HepG2 (cell line): ENCODE data around the gene RAG2. TPM values are rescaled to one million over a fixed set of nuclear protein-coding genes. Genes with fewer than 3 reads are reported as not detected.

Experiments
- ATAC-seq: fragments of 200-7000 bp; cut with Tn5 transposase; 3 replicates; pipeline ENCODE4 v1.9.1; 2020; ENCODE audit warnings: mild to moderate bottlenecking, moderate library complexity
- BruUV-seq: library from RNA; stranded (reverse); fragments of 400-500 nt; replicated peaks from 2 replicates; lab custom pipeline; 2021; lab: Mats Ljungman, UMichigan
- CTCF ChIA-PET: fragments of 300-600 bp; formaldehyde crosslinking; extraction: SDS; loops from one replicate; lab custom pipeline; 2021; ENCODE audit warnings: low total read pairs, inconsistent platforms, low intra/inter-chr PET ratio; lab: Yijun Ruan, JAX
- POLR2A ChIA-PET: fragments of 350-600 bp; sonication (Branson Sonifier 250); formaldehyde crosslinking; loops from one replicate; lab custom pipeline; 2020; ENCODE audit warnings: antibody characterized with exemption, inconsistent platforms; lab: Yijun Ruan, JAX
- DNase-seq: peaks from one replicate; pipeline ENCODE4 v3.0.0-alpha.2; 2015; ENCODE audit warnings: low spot score
- FAIRE-seq: peaks from 3 replicates; lab custom pipeline; 2011; peaks lifted over from hg19 to GRCh38; lab: Jason Lieb, UNC
- H2AFZ ChIP-seq: one replicate; pipeline ENCODE4 v1.6.1; 2011; ENCODE audit warnings: low read length, inconsistent platforms
- H3K27ac ChIP-seq: fragments of 300-600 bp; 3 replicates; pipeline ENCODE4 v1.8.0; 2011; ENCODE audit warnings: mixed run types, mild to moderate bottlenecking, mixed read lengths, low read length, inconsistent platforms; ENCODE audit not compliant: insufficient read depth; ENCODE audit errors: extremely low read length
- H3K27me3 ChIP-seq, 2 experiments: fragments of 200-600 bp in 1 of 2; 2 replicates in 1 of 2; 3 replicates in 1 of 2; pipeline versions ENCODE4 v1.6.0 to v1.8.0; 2011; ENCODE audit warnings: low read length in 2 of 2, mild to moderate bottlenecking in 2 of 2, moderate library complexity in 2 of 2, inconsistent platforms in 1 of 2; ENCODE audit not compliant: insufficient read depth in 2 of 2, control insufficient read depth in 1 of 2
- H3K36me3 ChIP-seq, 2 experiments: fragments of 200-600 bp in 1 of 2; replicated peaks in 1 of 2; 2 replicates in 1 of 2; 3 replicates in 1 of 2; pipeline versions ENCODE4 v1.5.1 to v1.8.0; 2011; ENCODE audit warnings: low read length in 2 of 2, inconsistent platforms in 1 of 2; ENCODE audit not compliant: insufficient read depth in 2 of 2, control insufficient read depth in 1 of 2
- H3K4me1 ChIP-seq: 2 replicates; pipeline ENCODE4 v1.5.1; 2012; ENCODE audit warnings: low read length, inconsistent platforms; ENCODE audit not compliant: insufficient read depth
- H3K4me2 ChIP-seq: 2 replicates; pipeline ENCODE4 v1.6.0; 2011; ENCODE audit warnings: low read depth, low read length, inconsistent platforms
- H3K4me3 ChIP-seq, 3 experiments: fragments of 200-600 bp in 1 of 3; sonication (generic), shearing (Covaris generic) in 1 of 3; replicated peaks in 1 of 3; 2 replicates each; pipeline ENCODE4 v1.5.1; 2011 to 2016; ENCODE audit warnings: low read length in 3 of 3, inconsistent platforms in 2 of 3, low read depth in 2 of 3, mild to moderate bottlenecking in 2 of 3, control low read depth in 1 of 3, mixed read lengths in 1 of 3; ENCODE audit not compliant: insufficient read depth in 1 of 3
- H3K79me2 ChIP-seq: one replicate; pipeline ENCODE4 v1.6.1; 2011; ENCODE audit warnings: low read length, inconsistent platforms; ENCODE audit not compliant: insufficient read depth
- H3K9ac ChIP-seq: 2 replicates; pipeline ENCODE4 v1.6.0; 2011; ENCODE audit warnings: mild to moderate bottlenecking, low read depth, low read length, inconsistent platforms; ENCODE audit not compliant: insufficient read depth
- H3K9me3 ChIP-seq: 2 replicates; pipeline ENCODE4 v1.5.1; 2012; ENCODE audit warnings: mild to moderate bottlenecking, low read length
- H4K20me1 ChIP-seq: 2 replicates; pipeline ENCODE4 v1.6.0; 2011; ENCODE audit warnings: inconsistent platforms, mild to moderate bottlenecking, low read length, moderate library complexity; ENCODE audit not compliant: insufficient read depth
- AGO2 ChIP-seq: fragments of 200-400 bp; formaldehyde crosslinking; optimal IDR thresholded peaks from 2 replicates; pipeline ENCODE3; 2017; ENCODE audit warnings: mild to moderate bottlenecking, low read depth, low read length, moderate library complexity
- CENPX ChIP-seq: sonication (generic); formaldehyde crosslinking; IDR thresholded peaks from 2 replicates; pipeline ENCODE4 v1.9.0; 2021; ENCODE audit warnings: mild to moderate bottlenecking, missing genetic modification reagents, moderate library complexity
- HBP1 ChIP-seq: IDR thresholded peaks from 2 replicates; pipeline ENCODE4 v1.6.1; 2016; ENCODE audit warnings: low read depth, control low read depth
- HOXA5 ChIP-seq: sonication (generic); formaldehyde crosslinking; IDR thresholded peaks from 2 replicates; pipeline ENCODE4 v1.4.0; 2020; ENCODE audit warnings: missing genetic modification reagents
- HOXD1 ChIP-seq: sonication (generic); formaldehyde crosslinking; IDR thresholded peaks from 2 replicates; pipeline ENCODE4 v1.5.0; 2020; ENCODE audit warnings: missing genetic modification reagents
- NCOA1 ChIP-seq: sonication (generic); formaldehyde crosslinking; IDR thresholded peaks from 2 replicates; pipeline ENCODE4 v1.9.0; 2021; ENCODE audit warnings: missing genetic modification reagents
- PRPF4 ChIP-seq: fragments of 200-400 bp; formaldehyde crosslinking; IDR thresholded peaks from 2 replicates; pipeline ENCODE4 v1.6.1; 2016; ENCODE audit warnings: low read length, low read depth; ENCODE audit not compliant: poor library complexity, severe bottlenecking
- U2AF2 ChIP-seq: fragments of 200-400 bp; formaldehyde crosslinking; IDR thresholded peaks from 2 replicates; pipeline ENCODE4 v1.6.1; 2017; ENCODE audit warnings: low read depth, mild to moderate bottlenecking, low read length
- ZFP37 ChIP-seq: sonication (generic); formaldehyde crosslinking; IDR thresholded peaks from 2 replicates; pipeline ENCODE4 v1.4.0; 2020; ENCODE audit warnings: missing genetic modification reagents, borderline replicate concordance
- ZNF34 ChIP-seq: sonication (generic); formaldehyde crosslinking; IDR thresholded peaks from 2 replicates; pipeline ENCODE4 v1.4.0; 2020; ENCODE audit warnings: mild to moderate bottlenecking, missing genetic modification reagents, borderline replicate concordance
- ZNF468 ChIP-seq: sonication (generic); formaldehyde crosslinking; IDR thresholded peaks from 2 replicates; pipeline ENCODE4 v1.8.0; 2022; ENCODE audit warnings: mild to moderate bottlenecking, moderate library complexity, missing genetic modification reagents
- ZNF503 ChIP-seq: sonication (generic); formaldehyde crosslinking; IDR thresholded peaks from 2 replicates; pipeline ENCODE4 v1.4.0; 2020; ENCODE audit warnings: missing genetic modification reagents
- ZNF543 ChIP-seq: sonication (generic); formaldehyde crosslinking; IDR thresholded peaks from 2 replicates; pipeline ENCODE4 v1.4.0; 2020; ENCODE audit warnings: mild to moderate bottlenecking, missing genetic modification reagents
- ZNF670 ChIP-seq: sonication (generic); formaldehyde crosslinking; IDR thresholded peaks from 2 replicates; pipeline ENCODE4 v1.8.0; 2022; ENCODE audit warnings: mild to moderate bottlenecking, missing genetic modification reagents, borderline replicate concordance
- ZNF775 ChIP-seq: sonication (generic); formaldehyde crosslinking; IDR thresholded peaks from 2 replicates; pipeline ENCODE4 v1.4.0; 2020; ENCODE audit warnings: missing genetic modification reagents, mild to moderate bottlenecking, moderate library complexity, borderline replicate concordance
- WGBS: methylation state at CpG from one replicate; pipeline ENCODE4 v1.1.6; 2017; ENCODE audit warnings: low lambda C conversion rate; 5-methylcytosine and 5-hydroxymethylcytosine counted together
- in situ Hi-C: cut with HindIII; loops from 2 replicates; pipeline ENCODE4 v1.10.0; 2017; ENCODE audit warnings: low pct_unique_long_range_greater_than_20kb; ENCODE audit not compliant: extremely low pct_ligation_motif_present
- intact Hi-C: fragments of 100-400 bp; cut with micrococcal nuclease; formaldehyde crosslinking; loops from one replicate; pipeline ENCODE4 v1.10.0; 2022; ENCODE audit not compliant: unreplicated experiment
- polyA plus RNA-seq, 8 experiments: library from polyadenylated mRNA; depleted of rRNA in 3 of 8; stranded (reverse) in 7 of 8; unstranded in 1 of 8; fragments of >200 nt; fragmentation: Illumina TruSeq in 4 of 8; extraction: Trizol in 4 of 8; gene quantifications; 2 replicates each; pipeline versions ENCODE4 v1.2.1 to v1.2.3, GENCODE V29; 2011 to 2016; ENCODE audit warnings: low read depth in 4 of 8, missing spikeins in 1 of 8, mixed read lengths in 1 of 8; ENCODE audit not compliant: insufficient read depth in 1 of 8
- total RNA-seq, 5 experiments: library from RNA; depleted of rRNA; stranded (reverse); fragments of >200 nt; fragmentation: Illumina TruSeq; extraction: Trizol; gene quantifications; 2 replicates each; pipeline ENCODE4 v1.2.3, GENCODE V29; 2016; ENCODE audit warnings: low read depth in 1 of 5

The RAG2 gene
- total and polyA plus RNA-seq, 2 of the 13 experiments (the other 11 are each of a cell fraction or from before 2014, with no cell fraction given) = not detected

- H3K9me3 ChIP-seq = peaks cover 8% of the 10 kb centered on the region; the same call in 1 of the 2 replicates
- POLR2A ChIA-PET = no interaction called here
- no peaks in the 10 kb centered on the region for H3K79me2 ChIP-seq
- no peak overlapping the region for H3K4me2 ChIP-seq
- intact Hi-C loops (loop anchor here (10.0 kb wide), 1 partner anchor 69 kb away; the partner anchor contains the start of gene TRAF6), in situ Hi-C loops (no loop called here)
- ATAC-seq = no peak
- no peaks in the 10 kb centered on the region for H4K20me1 ChIP-seq
- H3K27me3 ChIP-seq = no peaks in the 10 kb centered on the region
- no peak overlapping the region for H3K4me3 ChIP-seq
- no peaks in the 10 kb centered on the region for H3K4me1 ChIP-seq
- TF ChIP-seq HBP1 (no peak), PRPF4 (no peak), ZNF503 (CRISPR knock-in tag) (no peak), AGO2 (no peak), ZNF34 (CRISPR knock-in tag) (no peak), U2AF2 (no peak), ZNF468 (CRISPR knock-in tag) (no peak), ZNF670 (CRISPR knock-in tag) (no peak), ZNF775 (no peak), NCOA1 (CRISPR knock-in tag) (no peak), ZFP37 (no peak), ZNF543 (CRISPR knock-in tag) (no peak), HOXA5 (no peak), CENPX (CRISPR knock-in tag) (no peak), HOXD1 (no peak)
- TF ChIP-seq, all 625 proteins: peak for 0
- BruUV-seq = no TSS peak
- no peak overlapping the region for H3K9ac ChIP-seq
- CTCF ChIA-PET = no interaction called here
- FAIRE-seq = no peak
- no peak overlapping the region for H2AFZ ChIP-seq
- no peak for DNase-seq
- no peaks in the 10 kb centered on the region for H3K36me3 ChIP-seq
- H3K27ac ChIP-seq = no peak overlapping the region
- WGBS = 2% methylated on average over 3 of the region's 3 CpGs
These were observed 14.4 kb downstream of the RAG2 start for GRCh38 chr11:36583667-36584066.
